ENCODE results near the gene APLP2.
"Not testable (repeated sequence)": the region's sequence is repeated elsewhere in the genome, so short reads cannot be mapped to it uniquely, and the experiment has no call there.

The APLP2 gene

DNA sequence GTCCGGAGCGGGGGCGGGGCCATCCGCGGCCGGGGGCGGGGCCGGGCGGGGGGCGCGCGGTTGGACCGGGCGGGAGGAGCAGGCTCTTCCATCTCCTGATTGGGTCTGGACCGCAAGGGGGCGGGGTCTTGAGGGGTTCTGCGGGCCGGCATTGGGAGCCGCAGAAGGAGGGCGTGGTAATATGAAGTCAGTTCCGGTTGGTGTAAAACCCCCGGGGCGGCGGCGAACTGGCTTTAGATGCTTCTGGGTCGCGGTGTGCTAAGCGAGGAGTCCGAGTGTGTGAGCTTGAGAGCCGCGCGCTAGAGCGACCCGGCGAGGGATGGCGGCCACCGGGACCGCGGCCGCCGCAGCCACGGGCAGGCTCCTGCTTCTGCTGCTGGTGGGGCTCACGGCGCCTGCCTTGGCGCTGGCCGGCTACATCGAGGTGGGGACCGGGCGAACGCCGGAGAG, at the start of gene APLP2:
TSS of gene APLP2 (plus strand) at position 236 of the 450 bp plus-strand sequence. CDS start at position 320, 84 bp downstream.
- no peaks in the 10 kb centered on the region for H3K27me3 ChIP-seq (ENCODE audit: control insufficient read depth in 2 of 2, insufficient read depth in 2 of 2, low read length in 2 of 2)
- peak within 1 kb of the TSS; percentile 96 to 97 for H3K27ac ChIP-seq (ENCODE audit: low read depth in 2 of 2, low read length in 2 of 2)
- peaks cover 17 to 29% of the 10 kb centered on the region in 2 donors for H3K4me1 ChIP-seq (ENCODE audit: control insufficient read depth in 2 of 2, insufficient read depth in 2 of 2, low read length in 2 of 2)
- H3K9me3 ChIP-seq (ENCODE audit: control insufficient read depth in 2 of 2, low read length in 2 of 2): no peaks in the 10 kb centered on the region
- peak within 1 kb of the TSS; percentile 84 to 95 for H3K4me3 ChIP-seq (ENCODE audit: low read length in 2 of 2)
- H3K9ac ChIP-seq (ENCODE audit: low read depth in 1 of 2, low read length in 2 of 2): peak within 1 kb of the TSS; percentile 80 to 98
- no peaks in the 10 kb centered on the region for H3K36me3 ChIP-seq (ENCODE audit: control insufficient read depth in 2 of 2, insufficient read depth in 2 of 2, low read length in 2 of 2)

DNA sequence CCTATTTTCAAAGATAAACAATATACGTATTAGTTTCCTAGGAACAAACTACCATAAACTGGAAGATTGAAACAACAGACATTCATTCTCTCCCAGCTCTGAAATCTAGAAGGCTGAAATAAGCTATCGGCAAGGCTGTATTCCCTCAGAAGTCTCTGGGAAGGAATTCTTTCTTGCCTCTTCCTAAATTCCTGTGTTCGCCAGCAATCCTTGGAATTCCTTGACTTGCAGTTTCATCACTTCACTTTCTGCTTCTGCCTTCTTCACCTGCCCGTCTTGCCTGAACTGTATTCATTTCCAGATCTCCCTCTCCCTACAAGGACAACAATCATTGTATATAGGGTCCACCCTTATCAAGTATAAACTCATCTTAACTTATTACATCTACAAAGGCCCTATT, 49.4 kb upstream of the APLP2 start:
- Histone ChIP-seq H3K27me3 (ENCODE audit: control insufficient read depth in 2 of 2, insufficient read depth in 2 of 2, low read length in 2 of 2) (no peaks in the 10 kb centered on the region), H3K36me3 (ENCODE audit: control insufficient read depth in 2 of 2, insufficient read depth in 2 of 2, low read length in 2 of 2) (no peaks in the 10 kb centered on the region), H3K4me3 (ENCODE audit: low read length in 2 of 2) (no peak overlapping the region), H3K4me1 (ENCODE audit: control insufficient read depth in 2 of 2, insufficient read depth in 2 of 2, low read length in 2 of 2) (no peaks in the 10 kb centered on the region), H3K9ac (ENCODE audit: low read depth in 1 of 2, low read length in 2 of 2) (no peak overlapping the region), H3K9me3 (ENCODE audit: control insufficient read depth in 2 of 2, low read length in 2 of 2) (no peaks in the 10 kb centered on the region), H3K27ac (ENCODE audit: low read depth in 2 of 2, low read length in 2 of 2) (no peak overlapping the region)

- not testable (repeated sequence) for H3K27me3 ChIP-seq (ENCODE audit: control insufficient read depth in 2 of 2, insufficient read depth in 2 of 2, low read length in 2 of 2); H3K36me3 ChIP-seq (ENCODE audit: control insufficient read depth in 2 of 2, insufficient read depth in 2 of 2, low read length in 2 of 2); H3K9ac ChIP-seq (ENCODE audit: low read depth in 1 of 2, low read length in 2 of 2); H3K27ac ChIP-seq (ENCODE audit: low read depth in 2 of 2, low read length in 2 of 2); H3K9me3 ChIP-seq (ENCODE audit: control insufficient read depth in 2 of 2, low read length in 2 of 2); H3K4me3 ChIP-seq (ENCODE audit: low read length in 2 of 2); H3K4me1 ChIP-seq (ENCODE audit: control insufficient read depth in 2 of 2, insufficient read depth in 2 of 2, low read length in 2 of 2)
These were observed 48.1 kb upstream of the APLP2 start for GRCh38 chr11:130021606-130022005.

GRCh38 chr11:130022799-130023198, 46.9 kb upstream of the APLP2 start:
- Histone ChIP-seq H3K27me3 (ENCODE audit: control insufficient read depth in 2 of 2, insufficient read depth in 2 of 2, low read length in 2 of 2) (no peaks in the 10 kb centered on the region), H3K9me3 (ENCODE audit: control insufficient read depth in 2 of 2, low read length in 2 of 2) (no peaks in the 10 kb centered on the region), H3K27ac (ENCODE audit: low read depth in 2 of 2, low read length in 2 of 2) (no peak overlapping the region), H3K36me3 (ENCODE audit: control insufficient read depth in 2 of 2, insufficient read depth in 2 of 2, low read length in 2 of 2) (no peaks in the 10 kb centered on the region), H3K4me1 (ENCODE audit: control insufficient read depth in 2 of 2, insufficient read depth in 2 of 2, low read length in 2 of 2) (no peaks in the 10 kb centered on the region), H3K9ac (ENCODE audit: low read depth in 1 of 2, low read length in 2 of 2) (no peak overlapping the region), H3K4me3 (ENCODE audit: low read length in 2 of 2) (no peak overlapping the region)

- no peaks in the 10 kb centered on the region for H3K4me1 ChIP-seq (ENCODE audit: control insufficient read depth in 2 of 2, insufficient read depth in 2 of 2, low read length in 2 of 2)
- H3K9me3 ChIP-seq (ENCODE audit: control insufficient read depth in 2 of 2, low read length in 2 of 2): no peaks in the 10 kb centered on the region
- no peak overlapping the region for H3K27ac ChIP-seq (ENCODE audit: low read depth in 2 of 2, low read length in 2 of 2)
- no peaks in the 10 kb centered on the region for H3K27me3 ChIP-seq (ENCODE audit: control insufficient read depth in 2 of 2, insufficient read depth in 2 of 2, low read length in 2 of 2)
- no peak overlapping the region for H3K9ac ChIP-seq (ENCODE audit: low read depth in 1 of 2, low read length in 2 of 2)
- no peaks in the 10 kb centered on the region for H3K36me3 ChIP-seq (ENCODE audit: control insufficient read depth in 2 of 2, insufficient read depth in 2 of 2, low read length in 2 of 2)
- no peak overlapping the region for H3K4me3 ChIP-seq (ENCODE audit: low read length in 2 of 2)
These were observed 46.5 kb upstream of the APLP2 start for GRCh38 chr11:130023204-130023603.

GRCh38 chr11:130024361-130024760, 45.3 kb upstream of the APLP2 start:
- Histone ChIP-seq H3K27me3 (ENCODE audit: control insufficient read depth in 2 of 2, insufficient read depth in 2 of 2, low read length in 2 of 2) (no peaks in the 10 kb centered on the region), H3K4me1 (ENCODE audit: control insufficient read depth in 2 of 2, insufficient read depth in 2 of 2, low read length in 2 of 2) (no peaks in the 10 kb centered on the region), H3K9me3 (ENCODE audit: control insufficient read depth in 2 of 2, low read length in 2 of 2) (no peaks in the 10 kb centered on the region), H3K4me3 (ENCODE audit: low read length in 2 of 2) (no peak overlapping the region), H3K36me3 (ENCODE audit: control insufficient read depth in 2 of 2, insufficient read depth in 2 of 2, low read length in 2 of 2) (no peaks in the 10 kb centered on the region), H3K27ac (ENCODE audit: low read depth in 2 of 2, low read length in 2 of 2) (no peak overlapping the region), H3K9ac (ENCODE audit: low read depth in 1 of 2, low read length in 2 of 2) (no peak overlapping the region)

- Histone ChIP-seq H3K4me1 (ENCODE audit: control insufficient read depth in 2 of 2, insufficient read depth in 2 of 2, low read length in 2 of 2) (no peaks in the 10 kb centered on the region), H3K9me3 (ENCODE audit: control insufficient read depth in 2 of 2, low read length in 2 of 2) (no peaks in the 10 kb centered on the region), H3K27ac (ENCODE audit: low read depth in 2 of 2, low read length in 2 of 2) (no peak overlapping the region), H3K36me3 (ENCODE audit: control insufficient read depth in 2 of 2, insufficient read depth in 2 of 2, low read length in 2 of 2) (no peaks in the 10 kb centered on the region), H3K27me3 (ENCODE audit: control insufficient read depth in 2 of 2, insufficient read depth in 2 of 2, low read length in 2 of 2) (no peaks in the 10 kb centered on the region), H3K4me3 (ENCODE audit: low read length in 2 of 2) (no peak overlapping the region), H3K9ac (ENCODE audit: low read depth in 1 of 2, low read length in 2 of 2) (no peak overlapping the region)
These were observed 44.3 kb upstream of the APLP2 start for GRCh38 chr11:130025371-130025770.

DNA sequence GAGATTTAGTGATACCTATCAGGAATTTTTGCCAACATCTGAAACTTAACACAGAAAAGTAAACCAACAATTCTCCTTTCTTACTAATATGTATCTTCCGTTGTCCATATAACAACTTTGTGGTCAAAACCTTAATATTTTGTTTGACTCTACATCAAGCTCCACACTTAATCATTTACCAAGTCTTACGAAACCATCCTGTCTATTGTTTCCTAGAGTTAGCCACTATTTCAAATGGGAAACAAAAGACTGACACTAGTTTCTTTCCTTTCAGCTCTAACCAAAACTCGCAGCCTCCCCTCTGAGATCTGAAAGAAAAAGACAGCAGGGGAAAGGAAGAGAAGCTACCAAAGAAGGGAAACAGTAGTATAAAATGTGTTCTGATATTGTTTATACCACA, 40.6 kb upstream of the APLP2 start:
- Histone ChIP-seq H3K9ac (ENCODE audit: low read depth in 1 of 2, low read length in 2 of 2) (no peak overlapping the region), H3K4me3 (ENCODE audit: low read length in 2 of 2) (no peak overlapping the region), H3K9me3 (ENCODE audit: control insufficient read depth in 2 of 2, low read length in 2 of 2) (no peaks in the 10 kb centered on the region), H3K27me3 (ENCODE audit: control insufficient read depth in 2 of 2, insufficient read depth in 2 of 2, low read length in 2 of 2) (no peaks in the 10 kb centered on the region), H3K36me3 (ENCODE audit: control insufficient read depth in 2 of 2, insufficient read depth in 2 of 2, low read length in 2 of 2) (no peaks in the 10 kb centered on the region), H3K4me1 (ENCODE audit: control insufficient read depth in 2 of 2, insufficient read depth in 2 of 2, low read length in 2 of 2) (no peaks in the 10 kb centered on the region), H3K27ac (ENCODE audit: low read depth in 2 of 2, low read length in 2 of 2) (no peak overlapping the region)

DNA sequence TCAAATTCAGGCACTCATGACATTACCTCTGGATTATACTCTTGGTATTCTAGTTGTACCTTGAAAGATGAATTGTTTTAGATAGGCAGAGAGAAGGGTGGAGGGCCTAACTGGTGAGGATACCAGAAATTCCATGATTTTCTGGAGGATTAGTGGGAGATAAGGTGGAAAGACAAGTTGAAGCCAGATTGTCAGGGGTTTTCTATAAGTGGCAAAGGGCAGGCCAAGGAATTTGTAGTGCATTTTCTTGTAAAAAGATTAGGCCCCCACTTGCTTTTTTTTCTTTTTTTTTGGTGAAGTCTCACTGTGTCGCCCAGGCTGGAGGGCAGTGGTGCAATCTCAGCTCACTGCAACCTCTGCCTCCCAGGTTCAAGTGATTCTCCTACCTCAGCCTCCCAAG, 38.6 kb upstream of the APLP2 start:
- no peak overlapping the region for H3K4me3 ChIP-seq (ENCODE audit: low read length in 2 of 2)
- H3K9ac ChIP-seq (ENCODE audit: low read depth in 1 of 2, low read length in 2 of 2): no peak overlapping the region
- H3K27ac ChIP-seq (ENCODE audit: low read depth in 2 of 2, low read length in 2 of 2): no peak overlapping the region
- H3K4me1 ChIP-seq (ENCODE audit: control insufficient read depth in 2 of 2, insufficient read depth in 2 of 2, low read length in 2 of 2): no peaks in the 10 kb centered on the region
- no peaks in the 10 kb centered on the region for H3K9me3 ChIP-seq (ENCODE audit: control insufficient read depth in 2 of 2, low read length in 2 of 2)
- no peaks in the 10 kb centered on the region for H3K27me3 ChIP-seq (ENCODE audit: control insufficient read depth in 2 of 2, insufficient read depth in 2 of 2, low read length in 2 of 2)
- no peaks in the 10 kb centered on the region for H3K36me3 ChIP-seq (ENCODE audit: control insufficient read depth in 2 of 2, insufficient read depth in 2 of 2, low read length in 2 of 2)

- H3K27ac ChIP-seq (ENCODE audit: low read depth in 2 of 2, low read length in 2 of 2): no peak overlapping the region
- no peak overlapping the region for H3K9ac ChIP-seq (ENCODE audit: low read depth in 1 of 2, low read length in 2 of 2)
- no peaks in the 10 kb centered on the region for H3K4me1 ChIP-seq (ENCODE audit: control insufficient read depth in 2 of 2, insufficient read depth in 2 of 2, low read length in 2 of 2)
- no peaks in the 10 kb centered on the region for H3K9me3 ChIP-seq (ENCODE audit: control insufficient read depth in 2 of 2, low read length in 2 of 2)
- H3K4me3 ChIP-seq (ENCODE audit: low read length in 2 of 2): no peak overlapping the region
- no peaks in the 10 kb centered on the region for H3K36me3 ChIP-seq (ENCODE audit: control insufficient read depth in 2 of 2, insufficient read depth in 2 of 2, low read length in 2 of 2)
- no peaks in the 10 kb centered on the region for H3K27me3 ChIP-seq (ENCODE audit: control insufficient read depth in 2 of 2, insufficient read depth in 2 of 2, low read length in 2 of 2)
These were observed 37.7 kb upstream of the APLP2 start for GRCh38 chr11:130031945-130032344.

DNA sequence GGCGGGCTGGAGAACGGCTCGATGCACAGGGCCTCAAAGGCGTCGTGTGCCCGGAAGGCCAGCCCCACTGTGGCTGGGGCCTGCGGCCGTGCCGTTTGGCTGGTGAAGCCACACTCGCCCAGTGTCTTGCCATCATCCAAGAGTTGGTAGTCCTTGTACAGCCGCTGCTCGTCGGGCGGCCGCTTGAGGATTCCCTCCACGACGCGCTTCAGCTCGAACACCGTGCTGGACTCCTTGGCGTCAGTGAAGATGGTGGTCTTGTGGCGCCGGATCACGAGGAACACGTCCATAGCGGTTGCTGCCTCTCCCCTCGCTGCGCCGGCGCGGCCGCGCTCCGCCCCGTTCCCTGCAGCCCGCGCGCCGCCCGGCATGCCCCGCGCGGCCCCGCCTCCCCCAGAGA, 36.8 kb upstream of the APLP2 start:
- Histone ChIP-seq H3K4me3 (ENCODE audit: low read length in 2 of 2) (no peak overlapping the region), H3K4me1 (ENCODE audit: control insufficient read depth in 2 of 2, insufficient read depth in 2 of 2, low read length in 2 of 2) (no peaks in the 10 kb centered on the region), H3K9ac (ENCODE audit: low read depth in 1 of 2, low read length in 2 of 2) (no peak overlapping the region), H3K27ac (ENCODE audit: low read depth in 2 of 2, low read length in 2 of 2) (no peak overlapping the region), H3K36me3 (ENCODE audit: control insufficient read depth in 2 of 2, insufficient read depth in 2 of 2, low read length in 2 of 2) (no peaks in the 10 kb centered on the region), H3K9me3 (ENCODE audit: control insufficient read depth in 2 of 2, low read length in 2 of 2) (no peaks in the 10 kb centered on the region), H3K27me3 (ENCODE audit: control insufficient read depth in 2 of 2, insufficient read depth in 2 of 2, low read length in 2 of 2) (no peaks in the 10 kb centered on the region)

All from mucosa of rectum (tissue), 2 donors.